ENCODE data around the gene MTA1.

- TF ChIP-seq CTCF (IDR thresholded peaks at IDR 0.05) (no peak), POLR2A (IDR thresholded peaks at IDR 0.05) (no peak)
Observed at GRCh38 chr14:105418269-105419194, 1.1 kb upstream of the MTA1 start.

All from Peyer's patch (tissue), 4 donors.